Fibroblast of mammary gland (primary cell): ENCODE results near the gene ENO3.
A peak's percentile ranks its signal among the peaks of the same experiment; 100 is the strongest.

ENCODE experiments used
- DNase-seq: peaks from one replicate; pipeline ENCODE4 v3.0.0-alpha.2; 2010; ENCODE audit warnings: low read depth
- H3K4me3 ChIP-seq: 2 replicates; pipeline ENCODE4 v1.5.1; 2011; ENCODE audit warnings: low read depth, mild to moderate bottlenecking, low read length, moderate library complexity; ENCODE audit not compliant: control insufficient read depth
- CTCF ChIP-seq: conservative IDR thresholded peaks from 2 replicates; pipeline ENCODE4 v1.5.1; 2011; ENCODE audit warnings: low read depth, low read length, inconsistent platforms; ENCODE audit not compliant: control insufficient read depth, insufficient read depth

Gene ENO3

GRCh38 chr17:4950075-4950745 is 709 bp upstream of the ENO3 start:
- no peak for TF ChIP-seq CTCF
- DNase-seq = no peak

GRCh38 chr17:4951486-4951885 is 567 bp downstream of the ENO3 start:
- DNase-seq = no peak
- no peak overlapping the region for H3K4me3 ChIP-seq
- no peak for TF ChIP-seq CTCF

More at GRCh38 chr17:4950075-4950745, 709 bp upstream of the ENO3 start:
- H3K4me3 ChIP-seq = peak overlapping the region; percentile 29

GRCh38 chr17:4953451-4953961 is 2.6 kb downstream of the ENO3 start:
- TF ChIP-seq CTCF = no peak
- DNase-seq = no peak
- H3K4me3 ChIP-seq = no peak overlapping the region

GRCh38 chr17:4955091-4955490 is 4.2 kb downstream of the ENO3 start:
- no peak for DNase-seq
- no peak for TF ChIP-seq CTCF
- no peak overlapping the region for H3K4me3 ChIP-seq

GRCh38 chr17:4956493-4957061 is 5.7 kb downstream of the ENO3 start:
- no peak for DNase-seq
- peak; percentile 33 for TF ChIP-seq CTCF
- no peak overlapping the region for H3K4me3 ChIP-seq

- no peak overlapping the region for H3K4me3 ChIP-seq
- TF ChIP-seq CTCF = no peak
- no peak for DNase-seq
Measured at GRCh38 chr17:4958102-4958501, 7.2 kb downstream of the ENO3 start.
